ENCODE results near the gene TRMT1. TPM values are rescaled to one million over a fixed set of nuclear protein-coding genes. Genes with fewer than 3 reads are reported as not detected.

The TRMT1 gene
- total and polyA plus RNA-seq, 2 of the 8 experiments (the other 6 are each of a cell fraction or from before 2014, with no cell fraction given) = 77.4 to 99.3 TPM

GRCh38 chr19:13094771-13095392, 21.7 kb downstream of the TRMT1 start (continued):
- TF ChIP-seq TAF1 (IDR thresholded peaks at IDR 0.05; ENCODE audit: low read depth, low read length) (no peak), KDM1A (IDR thresholded peaks at IDR 0.05; ENCODE audit: borderline replicate concordance, low read length) (no peak), SUZ12 (IDR thresholded peaks at IDR 0.05; ENCODE audit: low read length) (no peak; the same call in 1 of the 2 replicates), CBX8 (IDR thresholded peaks at IDR 0.05; ENCODE audit: borderline replicate concordance, low read depth, low read length) (no peak)

Measured in H1 (cell line).